WTC11 (cell line): Measurements from ENCODE around the gene NDUFB8. TPM values are rescaled to one million over a fixed set of nuclear protein-coding genes. Genes with fewer than 3 reads are reported as not detected.

Source experiments
- ATAC-seq: fragments of 200-7000 bp; cut with Tn5 transposase; 2 replicates; pipeline ENCODE4 v1.10.0; 2021; ENCODE audit warnings: mild to moderate bottlenecking, moderate library complexity
- CTCF ChIA-PET: fragments of 300-600 bp; sonication (Branson Sonifier 250); formaldehyde crosslinking; loops from one replicate; lab custom pipeline; 2021; ENCODE audit warnings: antibody characterized with exemption; lab: Charles Lee
- POLR2A ChIA-PET: fragments of 350-600 bp; sonication (Branson Sonifier 250); formaldehyde crosslinking; loops from one replicate; lab custom pipeline; 2021; ENCODE audit warnings: antibody characterized with exemption; lab: Charles Lee
- DNase-seq: peaks from one replicate; pipeline ENCODE4 v3.0.0; 2021; ENCODE audit warnings: low spot score
- H3K27ac Mint-ChIP-seq: 2 replicates; pipeline ENCODE4 v1.8.0; 2021; ENCODE audit warnings: mixed read lengths
- H3K27me3 Mint-ChIP-seq: 2 replicates; pipeline ENCODE4 v1.8.0; 2021; ENCODE audit warnings: low read depth, mild to moderate bottlenecking, moderate library complexity, mixed read lengths
- H3K36me3 Mint-ChIP-seq: 2 replicates; pipeline ENCODE4 v1.8.0; 2021; ENCODE audit warnings: mixed read lengths
- H3K4me1 Mint-ChIP-seq: 2 replicates; pipeline ENCODE4 v1.8.0; 2022; ENCODE audit warnings: mixed read lengths
- H3K4me3 Mint-ChIP-seq: 2 replicates; pipeline ENCODE4 v1.8.0; 2021; ENCODE audit warnings: mild to moderate bottlenecking, moderate library complexity, mixed read lengths
- H3K9me3 Mint-ChIP-seq: 2 replicates; pipeline ENCODE4 v1.8.0; 2021; ENCODE audit warnings: mixed read lengths
- FOXK1 ChIP-seq: sonication (generic); formaldehyde crosslinking; IDR thresholded peaks from 2 replicates; pipeline ENCODE4 v1.8.0; 2022; ENCODE audit warnings: mild to moderate bottlenecking, moderate library complexity, missing genetic modification reagents
- GRHL2 ChIP-seq: fragments of 250-450 bp; sonication (Bioruptor Pico); IDR thresholded peaks from 2 replicates; pipeline ENCODE4 v1.8.0; 2022; ENCODE audit warnings: mild to moderate bottlenecking, moderate library complexity; ENCODE audit not compliant: insufficient replicate concordance, severe bottlenecking
- JAZF1 ChIP-seq: fragments of 250-450 bp; sonication (Bioruptor Pico); IDR thresholded peaks from 2 replicates; pipeline ENCODE4 v1.9.0; 2021; ENCODE audit warnings: moderate library complexity, mild to moderate bottlenecking, inconsistent platforms
- JUN ChIP-seq: sonication (generic); formaldehyde crosslinking; IDR thresholded peaks from 2 replicates; pipeline ENCODE4 v1.8.0; 2023; ENCODE audit warnings: mild to moderate bottlenecking, missing genetic modification reagents
- MYBL2 ChIP-seq: sonication (generic); formaldehyde crosslinking; IDR thresholded peaks from 2 replicates; pipeline ENCODE4 v1.8.1; 2023; ENCODE audit warnings: mild to moderate bottlenecking, moderate library complexity, missing genetic modification reagents
- ZNF138 ChIP-seq: sonication (generic); formaldehyde crosslinking; conservative IDR thresholded peaks from 2 replicates; pipeline ENCODE4 v1.8.1; 2022; ENCODE audit warnings: mild to moderate bottlenecking, moderate library complexity, missing genetic modification reagents
- ZNF232 ChIP-seq: sonication (generic); formaldehyde crosslinking; IDR thresholded peaks from 2 replicates; pipeline ENCODE4 v1.8.0; 2022; ENCODE audit warnings: mild to moderate bottlenecking, missing genetic modification reagents
- ZNF423 ChIP-seq: fragments of 250-450 bp; sonication (Bioruptor Pico); IDR thresholded peaks from 2 replicates; pipeline ENCODE4 v2.1.2; 2022; ENCODE audit warnings: mild to moderate bottlenecking, moderate library complexity
- total RNA-seq: library from RNA; stranded (reverse); gene quantifications from 3 replicates; pipeline ENCODE4 v1.2.3, GENCODE V29; 2021
- TF ChIP-seq, protein P1 (sequence below): sonication (generic); formaldehyde crosslinking; IDR thresholded peaks from 2 replicates; pipeline ENCODE4 v1.8.0; 2023; ENCODE audit warnings: missing genetic modification reagents, mild to moderate bottlenecking, borderline replicate concordance
- TF ChIP-seq, protein P2 (sequence below): sonication (generic); formaldehyde crosslinking; IDR thresholded peaks from 2 replicates; pipeline ENCODE4 v1.8.0; 2023; ENCODE audit warnings: missing genetic modification reagents
- TF ChIP-seq, protein P3 (sequence below): sonication (generic); formaldehyde crosslinking; IDR thresholded peaks from 2 replicates; pipeline ENCODE4 v1.8.0; 2022; ENCODE audit warnings: mild to moderate bottlenecking, missing genetic modification reagents
- TF ChIP-seq, protein P4 (sequence below): sonication (generic); formaldehyde crosslinking; IDR thresholded peaks from 2 replicates; pipeline ENCODE4 v1.8.1; 2022; ENCODE audit warnings: mild to moderate bottlenecking, missing genetic modification reagents, moderate library complexity, borderline replicate concordance
- TF ChIP-seq, protein P5 (sequence below): sonication (generic); formaldehyde crosslinking; IDR thresholded peaks from 2 replicates; pipeline ENCODE4 v1.8.0; 2022; ENCODE audit warnings: mild to moderate bottlenecking, missing genetic modification reagents
- TF ChIP-seq, protein P6 (sequence below): sonication (generic); formaldehyde crosslinking; IDR thresholded peaks from 2 replicates; pipeline ENCODE4 v1.8.0; 2022; ENCODE audit warnings: missing genetic modification reagents
- TF ChIP-seq, protein P7 (sequence below): sonication (generic); formaldehyde crosslinking; conservative IDR thresholded peaks from 2 replicates; pipeline ENCODE4 v1.8.1; 2022; ENCODE audit warnings: mild to moderate bottlenecking, missing genetic modification reagents

The NDUFB8 gene
- total RNA-seq, 1 experiment from 2014 or later, result 206 TPM

DNA sequence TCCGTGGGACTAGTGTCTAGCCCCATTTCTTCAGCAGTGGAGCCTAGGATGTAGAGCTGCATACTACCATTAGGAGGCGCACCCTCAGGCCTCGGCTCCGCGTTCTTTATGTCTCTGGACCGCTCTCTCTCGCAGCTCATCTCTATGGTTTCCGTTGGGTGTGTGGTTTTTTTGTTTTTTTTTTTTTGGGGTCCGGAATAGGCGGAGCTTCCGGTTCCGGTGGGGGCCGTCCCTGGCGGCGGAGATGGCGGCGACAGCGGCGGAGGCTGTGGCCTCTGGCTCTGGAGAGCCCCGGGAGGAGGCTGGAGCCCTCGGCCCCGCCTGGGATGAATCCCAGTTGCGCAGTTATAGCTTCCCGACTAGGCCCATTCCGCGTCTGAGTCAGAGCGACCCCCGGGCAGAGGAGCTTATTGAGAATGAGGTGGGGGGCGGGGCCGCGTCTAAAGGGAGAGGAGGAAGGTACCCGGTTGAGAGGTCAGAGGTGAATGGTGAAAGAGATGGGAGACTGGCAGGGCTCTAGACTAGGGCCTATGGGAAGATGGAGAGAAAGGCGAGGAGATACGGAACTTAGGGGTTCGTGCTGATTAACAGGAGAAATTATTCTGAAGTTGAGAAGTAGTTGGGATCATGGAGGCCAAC is 6.2 kb upstream of the NDUFB8 start, which contains the start of gene HIF1AN (continued):
- peak; percentile 67 for TF ChIP-seq MYBL2
- TF ChIP-seq, protein P1, sequence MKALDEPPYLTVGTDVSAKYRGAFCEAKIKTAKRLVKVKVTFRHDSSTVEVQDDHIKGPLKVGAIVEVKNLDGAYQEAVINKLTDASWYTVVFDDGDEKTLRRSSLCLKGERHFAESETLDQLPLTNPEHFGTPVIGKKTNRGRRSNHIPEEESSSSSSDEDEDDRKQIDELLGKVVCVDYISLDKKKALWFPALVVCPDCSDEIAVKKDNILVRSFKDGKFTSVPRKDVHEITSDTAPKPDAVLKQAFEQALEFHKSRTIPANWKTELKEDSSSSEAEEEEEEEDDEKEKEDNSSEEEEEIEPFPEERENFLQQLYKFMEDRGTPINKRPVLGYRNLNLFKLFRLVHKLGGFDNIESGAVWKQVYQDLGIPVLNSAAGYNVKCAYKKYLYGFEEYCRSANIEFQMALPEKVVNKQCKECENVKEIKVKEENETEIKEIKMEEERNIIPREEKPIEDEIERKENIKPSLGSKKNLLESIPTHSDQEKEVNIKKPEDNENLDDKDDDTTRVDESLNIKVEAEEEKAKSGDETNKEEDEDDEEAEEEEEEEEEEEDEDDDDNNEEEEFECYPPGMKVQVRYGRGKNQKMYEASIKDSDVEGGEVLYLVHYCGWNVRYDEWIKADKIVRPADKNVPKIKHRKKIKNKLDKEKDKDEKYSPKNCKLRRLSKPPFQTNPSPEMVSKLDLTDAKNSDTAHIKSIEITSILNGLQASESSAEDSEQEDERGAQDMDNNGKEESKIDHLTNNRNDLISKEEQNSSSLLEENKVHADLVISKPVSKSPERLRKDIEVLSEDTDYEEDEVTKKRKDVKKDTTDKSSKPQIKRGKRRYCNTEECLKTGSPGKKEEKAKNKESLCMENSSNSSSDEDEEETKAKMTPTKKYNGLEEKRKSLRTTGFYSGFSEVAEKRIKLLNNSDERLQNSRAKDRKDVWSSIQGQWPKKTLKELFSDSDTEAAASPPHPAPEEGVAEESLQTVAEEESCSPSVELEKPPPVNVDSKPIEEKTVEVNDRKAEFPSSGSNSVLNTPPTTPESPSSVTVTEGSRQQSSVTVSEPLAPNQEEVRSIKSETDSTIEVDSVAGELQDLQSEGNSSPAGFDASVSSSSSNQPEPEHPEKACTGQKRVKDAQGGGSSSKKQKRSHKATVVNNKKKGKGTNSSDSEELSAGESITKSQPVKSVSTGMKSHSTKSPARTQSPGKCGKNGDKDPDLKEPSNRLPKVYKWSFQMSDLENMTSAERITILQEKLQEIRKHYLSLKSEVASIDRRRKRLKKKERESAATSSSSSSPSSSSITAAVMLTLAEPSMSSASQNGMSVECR, result peak; percentile 48; the same call in 1 of the 2 replicates
- no peak for TF ChIP-seq ZNF138 (CRISPR knock-in tag)
- TF ChIP-seq, protein P2, sequence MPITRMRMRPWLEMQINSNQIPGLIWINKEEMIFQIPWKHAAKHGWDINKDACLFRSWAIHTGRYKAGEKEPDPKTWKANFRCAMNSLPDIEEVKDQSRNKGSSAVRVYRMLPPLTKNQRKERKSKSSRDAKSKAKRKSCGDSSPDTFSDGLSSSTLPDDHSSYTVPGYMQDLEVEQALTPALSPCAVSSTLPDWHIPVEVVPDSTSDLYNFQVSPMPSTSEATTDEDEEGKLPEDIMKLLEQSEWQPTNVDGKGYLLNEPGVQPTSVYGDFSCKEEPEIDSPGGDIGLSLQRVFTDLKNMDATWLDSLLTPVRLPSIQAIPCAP, result no peak
- TF ChIP-seq, protein P3, sequence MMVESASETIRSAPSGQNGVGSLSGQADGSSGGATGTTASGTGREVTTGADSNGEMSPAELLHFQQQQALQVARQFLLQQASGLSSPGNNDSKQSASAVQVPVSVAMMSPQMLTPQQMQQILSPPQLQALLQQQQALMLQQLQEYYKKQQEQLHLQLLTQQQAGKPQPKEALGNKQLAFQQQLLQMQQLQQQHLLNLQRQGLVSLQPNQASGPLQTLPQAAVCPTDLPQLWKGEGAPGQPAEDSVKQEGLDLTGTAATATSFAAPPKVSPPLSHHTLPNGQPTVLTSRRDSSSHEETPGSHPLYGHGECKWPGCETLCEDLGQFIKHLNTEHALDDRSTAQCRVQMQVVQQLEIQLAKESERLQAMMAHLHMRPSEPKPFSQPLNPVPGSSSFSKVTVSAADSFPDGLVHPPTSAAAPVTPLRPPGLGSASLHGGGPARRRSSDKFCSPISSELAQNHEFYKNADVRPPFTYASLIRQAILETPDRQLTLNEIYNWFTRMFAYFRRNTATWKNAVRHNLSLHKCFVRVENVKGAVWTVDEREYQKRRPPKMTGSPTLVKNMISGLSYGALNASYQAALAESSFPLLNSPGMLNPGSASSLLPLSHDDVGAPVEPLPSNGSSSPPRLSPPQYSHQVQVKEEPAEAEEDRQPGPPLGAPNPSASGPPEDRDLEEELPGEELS, result peak; percentile 46; the same call in 1 of the 2 replicates
- no peak for TF ChIP-seq JAZF1 (CRISPR knock-in tag)
- no peak for TF ChIP-seq JUN (CRISPR knock-in tag)
- TF ChIP-seq, protein P4, sequence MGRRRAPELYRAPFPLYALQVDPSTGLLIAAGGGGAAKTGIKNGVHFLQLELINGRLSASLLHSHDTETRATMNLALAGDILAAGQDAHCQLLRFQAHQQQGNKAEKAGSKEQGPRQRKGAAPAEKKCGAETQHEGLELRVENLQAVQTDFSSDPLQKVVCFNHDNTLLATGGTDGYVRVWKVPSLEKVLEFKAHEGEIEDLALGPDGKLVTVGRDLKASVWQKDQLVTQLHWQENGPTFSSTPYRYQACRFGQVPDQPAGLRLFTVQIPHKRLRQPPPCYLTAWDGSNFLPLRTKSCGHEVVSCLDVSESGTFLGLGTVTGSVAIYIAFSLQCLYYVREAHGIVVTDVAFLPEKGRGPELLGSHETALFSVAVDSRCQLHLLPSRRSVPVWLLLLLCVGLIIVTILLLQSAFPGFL (CRISPR knock-in tag), result no peak

DNA sequence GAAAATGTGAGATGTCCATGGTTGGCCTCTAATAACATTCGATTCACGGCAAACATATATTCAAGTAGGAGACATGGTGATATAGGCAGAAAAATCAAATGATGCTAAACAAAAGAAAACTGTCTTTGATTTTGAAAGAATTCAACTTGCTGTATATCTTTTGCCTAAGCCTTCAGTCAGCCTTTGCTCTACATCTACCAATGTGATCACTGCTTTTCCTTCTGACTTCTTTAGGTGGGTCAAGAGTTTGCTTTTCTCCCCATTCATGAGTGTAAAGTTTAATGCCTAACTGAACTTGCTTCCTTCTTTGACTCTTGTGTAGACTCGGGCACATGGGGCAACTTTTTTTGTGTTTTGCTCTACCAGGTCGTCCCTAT is 5.7 kb upstream of the NDUFB8 start:
- ATAC-seq, result no peak
- no peak overlapping the region for H3K4me3 Mint-ChIP-seq
- DNase-seq, result no peak
- ChIA-PET CTCF (interaction anchor here (0.7 to 4.3 kb wide), 50 partner anchors 8 to 952 kb away, joined by 3 to 71 read pairs (median 4); partner anchors contain the start of gene SCD), POLR2A (interaction anchor here (0.6 to 0.9 kb wide), 5 partner anchors 10 to 162 kb away, joined by 3 to 4 read pairs (median 4); no protein-coding TSS in a partner anchor)
- TF ChIP-seq ZNF232 (CRISPR knock-in tag), result no peak
- no peak for TF ChIP-seq FOXK1 (CRISPR knock-in tag)
- TF ChIP-seq, protein P5, sequence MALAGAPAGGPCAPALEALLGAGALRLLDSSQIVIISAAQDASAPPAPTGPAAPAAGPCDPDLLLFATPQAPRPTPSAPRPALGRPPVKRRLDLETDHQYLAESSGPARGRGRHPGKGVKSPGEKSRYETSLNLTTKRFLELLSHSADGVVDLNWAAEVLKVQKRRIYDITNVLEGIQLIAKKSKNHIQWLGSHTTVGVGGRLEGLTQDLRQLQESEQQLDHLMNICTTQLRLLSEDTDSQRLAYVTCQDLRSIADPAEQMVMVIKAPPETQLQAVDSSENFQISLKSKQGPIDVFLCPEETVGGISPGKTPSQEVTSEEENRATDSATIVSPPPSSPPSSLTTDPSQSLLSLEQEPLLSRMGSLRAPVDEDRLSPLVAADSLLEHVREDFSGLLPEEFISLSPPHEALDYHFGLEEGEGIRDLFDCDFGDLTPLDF, result no peak
- no peak for TF ChIP-seq GRHL2 (CRISPR knock-in tag)
- TF ChIP-seq JAZF1 (CRISPR knock-in tag), result no peak
- no peak for TF ChIP-seq ZNF423
- TF ChIP-seq, protein P6, sequence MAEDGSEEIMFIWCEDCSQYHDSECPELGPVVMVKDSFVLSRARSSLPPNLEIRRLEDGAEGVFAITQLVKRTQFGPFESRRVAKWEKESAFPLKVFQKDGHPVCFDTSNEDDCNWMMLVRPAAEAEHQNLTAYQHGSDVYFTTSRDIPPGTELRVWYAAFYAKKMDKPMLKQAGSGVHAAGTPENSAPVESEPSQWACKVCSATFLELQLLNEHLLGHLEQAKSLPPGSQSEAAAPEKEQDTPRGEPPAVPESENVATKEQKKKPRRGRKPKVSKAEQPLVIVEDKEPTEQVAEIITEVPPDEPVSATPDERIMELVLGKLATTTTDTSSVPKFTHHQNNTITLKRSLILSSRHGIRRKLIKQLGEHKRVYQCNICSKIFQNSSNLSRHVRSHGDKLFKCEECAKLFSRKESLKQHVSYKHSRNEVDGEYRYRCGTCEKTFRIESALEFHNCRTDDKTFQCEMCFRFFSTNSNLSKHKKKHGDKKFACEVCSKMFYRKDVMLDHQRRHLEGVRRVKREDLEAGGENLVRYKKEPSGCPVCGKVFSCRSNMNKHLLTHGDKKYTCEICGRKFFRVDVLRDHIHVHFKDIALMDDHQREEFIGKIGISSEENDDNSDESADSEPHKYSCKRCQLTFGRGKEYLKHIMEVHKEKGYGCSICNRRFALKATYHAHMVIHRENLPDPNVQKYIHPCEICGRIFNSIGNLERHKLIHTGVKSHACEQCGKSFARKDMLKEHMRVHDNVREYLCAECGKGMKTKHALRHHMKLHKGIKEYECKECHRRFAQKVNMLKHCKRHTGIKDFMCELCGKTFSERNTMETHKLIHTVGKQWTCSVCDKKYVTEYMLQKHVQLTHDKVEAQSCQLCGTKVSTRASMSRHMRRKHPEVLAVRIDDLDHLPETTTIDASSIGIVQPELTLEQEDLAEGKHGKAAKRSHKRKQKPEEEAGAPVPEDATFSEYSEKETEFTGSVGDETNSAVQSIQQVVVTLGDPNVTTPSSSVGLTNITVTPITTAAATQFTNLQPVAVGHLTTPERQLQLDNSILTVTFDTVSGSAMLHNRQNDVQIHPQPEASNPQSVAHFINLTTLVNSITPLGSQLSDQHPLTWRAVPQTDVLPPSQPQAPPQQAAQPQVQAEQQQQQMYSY (CRISPR knock-in tag), result no peak
- TF ChIP-seq, protein P7, sequence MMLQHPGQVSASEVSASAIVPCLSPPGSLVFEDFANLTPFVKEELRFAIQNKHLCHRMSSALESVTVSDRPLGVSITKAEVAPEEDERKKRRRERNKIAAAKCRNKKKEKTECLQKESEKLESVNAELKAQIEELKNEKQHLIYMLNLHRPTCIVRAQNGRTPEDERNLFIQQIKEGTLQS, result no peak
- H3K36me3 Mint-ChIP-seq, result peaks cover 24% of the 10 kb centered on the region
- H3K27ac Mint-ChIP-seq, result no peak overlapping the region
- no peaks in the 10 kb centered on the region for H3K9me3 Mint-ChIP-seq
- no peaks in the 10 kb centered on the region for H3K27me3 Mint-ChIP-seq
- H3K4me1 Mint-ChIP-seq, result peaks cover 9% of the 10 kb centered on the region
